ENCODE measurements around the gene PPM1J. TPM values are rescaled to one million over a fixed set of nuclear protein-coding genes. Genes with fewer than 3 reads are reported as not detected.

The PPM1J gene
- total RNA-seq, 2 donors from 2014 or later, result not detected

Other genes with a start within 250 kb of the PPM1J start
- under 1 TPM; 0.14 to 0.86 TPM for gene WNT2B, start 206.4 kb downstream of the PPM1J start, total RNA-seq
- 10 to 100 TPM; 11.9 to 19.2 TPM for gene ST7L, start 96.2 kb downstream of the PPM1J start, total RNA-seq
- 100 to 1,000 TPM; 213 to 259 TPM for gene CAPZA1, start 95.5 kb downstream of the PPM1J start, total RNA-seq
- 10 to 100 TPM; 71.0 to 78.0 TPM for gene MOV10, start 40.7 kb downstream of the PPM1J start, total RNA-seq
- gene RHOC, start 8.2 kb downstream of the PPM1J start, total RNA-seq, result 100 to 1,000 TPM in 1 of 2 donors, 10 to 100 TPM in 1; 77.2 to 132 TPM
- gene SLC16A1, start 240.9 kb upstream of the PPM1J start, total RNA-seq, result 10 to 100 TPM; 47.8 to 88.4 TPM